Loucy (cell line): ENCODE measurements around the gene RILPL1.

Source experiments
- EZH2phosphoT487 ChIP-seq: fragments of 200-600 bp; IDR thresholded peaks from 2 replicates; pipeline ENCODE4 v1.6.1; 2018; ENCODE audit warnings: antibody characterized with exemption, mild to moderate bottlenecking, moderate library complexity, borderline replicate concordance
- TF ChIP-seq, protein P1 (sequence below): fragments of 200-600 bp; sonication (generic); conservative IDR thresholded peaks from 2 replicates; pipeline ENCODE4 v1.5.1; 2014; ENCODE audit warnings: mild to moderate bottlenecking, antibody characterized with exemption, low read length

GRCh38 chr12:123491481-123491880 lies 42.0 kb downstream of the RILPL1 start:
- TF ChIP-seq, protein P1, sequence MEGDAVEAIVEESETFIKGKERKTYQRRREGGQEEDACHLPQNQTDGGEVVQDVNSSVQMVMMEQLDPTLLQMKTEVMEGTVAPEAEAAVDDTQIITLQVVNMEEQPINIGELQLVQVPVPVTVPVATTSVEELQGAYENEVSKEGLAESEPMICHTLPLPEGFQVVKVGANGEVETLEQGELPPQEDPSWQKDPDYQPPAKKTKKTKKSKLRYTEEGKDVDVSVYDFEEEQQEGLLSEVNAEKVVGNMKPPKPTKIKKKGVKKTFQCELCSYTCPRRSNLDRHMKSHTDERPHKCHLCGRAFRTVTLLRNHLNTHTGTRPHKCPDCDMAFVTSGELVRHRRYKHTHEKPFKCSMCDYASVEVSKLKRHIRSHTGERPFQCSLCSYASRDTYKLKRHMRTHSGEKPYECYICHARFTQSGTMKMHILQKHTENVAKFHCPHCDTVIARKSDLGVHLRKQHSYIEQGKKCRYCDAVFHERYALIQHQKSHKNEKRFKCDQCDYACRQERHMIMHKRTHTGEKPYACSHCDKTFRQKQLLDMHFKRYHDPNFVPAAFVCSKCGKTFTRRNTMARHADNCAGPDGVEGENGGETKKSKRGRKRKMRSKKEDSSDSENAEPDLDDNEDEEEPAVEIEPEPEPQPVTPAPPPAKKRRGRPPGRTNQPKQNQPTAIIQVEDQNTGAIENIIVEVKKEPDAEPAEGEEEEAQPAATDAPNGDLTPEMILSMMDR = no peak
- TF ChIP-seq EZH2phosphoT487 = no peak
